ENCODE measurements around the gene VSTM2B.

Gene VSTM2B

DNA sequence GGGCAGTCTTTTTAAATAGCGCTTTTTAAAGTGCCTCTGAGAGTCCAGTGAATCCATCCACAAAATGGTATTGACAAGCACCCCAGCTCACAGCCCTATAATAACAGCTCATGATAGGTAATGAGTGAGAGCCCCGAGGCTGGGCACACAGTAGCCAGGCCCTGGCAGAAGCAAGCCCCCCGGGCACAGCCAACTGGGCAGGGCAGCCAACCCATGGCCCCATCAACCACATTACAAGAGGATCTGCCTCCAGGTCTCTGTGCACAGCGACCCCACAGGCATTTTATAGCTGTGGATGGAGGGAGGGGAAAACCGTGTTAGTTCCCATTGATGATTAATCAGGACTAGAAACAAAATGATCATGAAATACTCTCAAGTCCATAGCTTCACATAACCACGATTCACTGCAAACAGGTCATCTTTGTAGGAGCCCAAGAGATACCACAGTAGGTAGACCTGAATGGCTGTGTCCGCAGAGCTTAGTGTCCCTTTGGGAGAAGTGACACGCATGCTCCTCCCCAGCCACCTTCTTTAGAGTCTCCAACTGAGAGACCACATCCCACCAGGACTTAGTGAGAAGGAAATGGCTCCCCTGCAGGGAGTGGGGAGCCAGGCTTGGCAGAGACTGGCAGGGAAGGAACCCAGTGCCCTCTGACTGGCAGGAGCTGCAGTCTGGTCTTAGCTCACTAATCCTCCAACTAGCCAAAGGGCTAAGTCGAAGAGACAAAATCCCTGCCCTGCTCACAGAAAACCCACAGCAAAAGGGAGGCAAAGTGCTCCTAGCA, 4.3 kb upstream of the VSTM2B start:
- Histone ChIP-seq H3K27me3 (ENCODE audit: control insufficient read depth in 1 of 2, insufficient read depth in 1 of 2, low read length in 2 of 2) (peaks cover 31 to 51% of the 10 kb centered on the region in 2 experiments), H2BK15ac (ENCODE audit: low read depth, poor library complexity, severe bottlenecking) (no peak overlapping the region)

DNA sequence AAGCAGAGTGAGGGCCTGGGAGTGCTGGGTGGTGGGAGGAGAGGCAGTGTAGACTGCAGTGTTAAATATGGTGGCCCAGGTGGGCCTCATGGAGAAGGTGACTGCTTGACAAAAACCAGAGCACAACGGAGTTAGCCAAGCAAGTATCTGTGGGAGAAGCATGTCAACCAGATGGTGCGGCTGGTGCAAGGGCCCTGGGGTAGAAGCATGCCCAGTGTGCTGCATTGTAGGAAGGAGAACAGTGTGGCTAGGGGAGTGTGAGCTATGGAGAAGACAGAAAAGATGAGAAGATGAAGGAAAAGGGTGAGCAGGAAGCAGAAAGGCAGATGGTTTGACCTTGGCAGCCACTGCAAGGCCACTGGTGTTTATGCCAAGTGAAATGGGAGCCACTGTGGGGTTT, 2.2 kb upstream of the VSTM2B start:
- DNase-seq = no peak
- Histone ChIP-seq H2AFZ (ENCODE audit: low read depth, low read length) (no peak overlapping the region), H3K23ac (ENCODE audit: low read length in 2 of 2) (no peak overlapping the region), H2BK12ac (ENCODE audit: low read length in 2 of 2) (no peak overlapping the region), H3K14ac (ENCODE audit: low read length in 2 of 2) (no peak overlapping the region), H4K8ac (ENCODE audit: low read length) (no peak overlapping the region), H3K9me3 (ENCODE audit: control insufficient read depth, low read length) (no peaks in the 10 kb centered on the region), H3K36me3 (ENCODE audit: control insufficient read depth in 1 of 2, insufficient read depth in 2 of 2, low read depth in 1 of 2, low read length in 2 of 2) (no peaks in the 10 kb centered on the region), H3K27ac (ENCODE audit: low read length, poor library complexity, severe bottlenecking) (no peak overlapping the region), H2BK5ac (ENCODE audit: low read depth, low read length, poor library complexity, severe bottlenecking) (no peak overlapping the region), H3K4me2 (ENCODE audit: low read length, poor library complexity, severe bottlenecking) (no peak overlapping the region), H2BK120ac (ENCODE audit: low read depth, low read length) (no peak overlapping the region), H3K79me1 (replicated peaks; ENCODE audit: low read length, poor library complexity, severe bottlenecking) (no peaks in the 10 kb centered on the region), H3K27me3 (ENCODE audit: control insufficient read depth in 1 of 2, insufficient read depth in 1 of 2, low read length in 2 of 2) (peaks cover 50 to 71% of the 10 kb centered on the region in 2 experiments), H3K4me1 (ENCODE audit: control insufficient read depth, insufficient read depth, low read depth, low read length) (peaks cover 35% of the 10 kb centered on the region), H3K18ac (ENCODE audit: low read depth in 1 of 2, low read length in 2 of 2) (no peak overlapping the region), H2BK15ac (ENCODE audit: low read depth, poor library complexity, severe bottlenecking) (no peak overlapping the region), H4K91ac (ENCODE audit: low read length) (no peak overlapping the region), H3K4ac (ENCODE audit: low read depth in 1 of 2, low read length in 2 of 2) (no peak overlapping the region), H3K4me3 (ENCODE audit: insufficient read depth in 1 of 2, low read depth in 1 of 2, low read length in 2 of 2) (no peak overlapping the region), H3K9ac (ENCODE audit: low read length) (no peak overlapping the region), H2AK5ac (ENCODE audit: low read length, severe bottlenecking) (no peak overlapping the region)
- 75% methylated on average over 2 of the region's 2 CpGs for WGBS

More for the DNA sequence above, 4.3 kb upstream of the VSTM2B start:
- Histone ChIP-seq H3K36me3 (ENCODE audit: control insufficient read depth in 1 of 2, insufficient read depth in 2 of 2, low read depth in 1 of 2, low read length in 2 of 2) (no peaks in the 10 kb centered on the region), H4K8ac (ENCODE audit: low read length) (no peak overlapping the region), H3K9ac (ENCODE audit: low read length) (no peak overlapping the region), H3K4me1 (ENCODE audit: control insufficient read depth, insufficient read depth, low read depth, low read length) (peaks cover 18% of the 10 kb centered on the region), H2BK120ac (ENCODE audit: low read depth, low read length) (no peak overlapping the region), H3K4me2 (ENCODE audit: low read length, poor library complexity, severe bottlenecking) (no peak overlapping the region), H2AK5ac (ENCODE audit: low read length, severe bottlenecking) (no peak overlapping the region), H3K4ac (ENCODE audit: low read depth in 1 of 2, low read length in 2 of 2) (no peak overlapping the region), H2BK12ac (ENCODE audit: low read length in 2 of 2) (no peak overlapping the region), H3K14ac (ENCODE audit: low read length in 2 of 2) (no peak overlapping the region), H2AFZ (ENCODE audit: low read depth, low read length) (no peak overlapping the region), H3K79me1 (replicated peaks; ENCODE audit: low read length, poor library complexity, severe bottlenecking) (no peaks in the 10 kb centered on the region), H3K4me3 (ENCODE audit: insufficient read depth in 1 of 2, low read depth in 1 of 2, low read length in 2 of 2) (no peak overlapping the region), H2BK5ac (ENCODE audit: low read depth, low read length, poor library complexity, severe bottlenecking) (no peak overlapping the region), H3K27ac (ENCODE audit: low read length, poor library complexity, severe bottlenecking) (no peak overlapping the region), H3K23ac (ENCODE audit: low read length in 2 of 2) (no peak overlapping the region), H4K91ac (ENCODE audit: low read length) (no peak overlapping the region), H3K9me3 (ENCODE audit: control insufficient read depth, low read length) (no peaks in the 10 kb centered on the region), H3K18ac (ENCODE audit: low read depth in 1 of 2, low read length in 2 of 2) (no peak overlapping the region)
- DNase-seq = no peak
- 60% methylated on average over 7 of the region's 9 CpGs for WGBS

GRCh38 chr19:29524201-29524911, 1.4 kb upstream of the VSTM2B start:
- no peak overlapping the region for H3K27ac ChIP-seq (ENCODE audit: low read length, poor library complexity, severe bottlenecking)
- WGBS = 4% methylated on average over 14 of the region's 14 CpGs

More at GRCh38 chr19:29524201-29524911, 1.4 kb upstream of the VSTM2B start:
- Histone ChIP-seq H3K79me1 (replicated peaks; ENCODE audit: low read length, poor library complexity, severe bottlenecking) (no peaks in the 10 kb centered on the region), H3K23ac (ENCODE audit: low read length in 2 of 2) (no peak overlapping the region), H4K8ac (ENCODE audit: low read length) (no peak overlapping the region), H2AFZ (ENCODE audit: low read depth, low read length) (no peak overlapping the region), H3K4me2 (ENCODE audit: low read length, poor library complexity, severe bottlenecking) (no peak overlapping the region), H2BK12ac (ENCODE audit: low read length in 2 of 2) (no peak overlapping the region), H3K4me1 (ENCODE audit: control insufficient read depth, insufficient read depth, low read depth, low read length) (peaks cover 37% of the 10 kb centered on the region), H3K36me3 (ENCODE audit: control insufficient read depth in 1 of 2, insufficient read depth in 2 of 2, low read depth in 1 of 2, low read length in 2 of 2) (no peaks in the 10 kb centered on the region), H3K9ac (ENCODE audit: low read length) (no peak overlapping the region), H3K18ac (ENCODE audit: low read depth in 1 of 2, low read length in 2 of 2) (no peak overlapping the region), H3K4me3 (ENCODE audit: insufficient read depth in 1 of 2, low read depth in 1 of 2, low read length in 2 of 2) (no peak overlapping the region), H2BK5ac (ENCODE audit: low read depth, low read length, poor library complexity, severe bottlenecking) (no peak overlapping the region), H3K27me3 (ENCODE audit: control insufficient read depth in 1 of 2, insufficient read depth in 1 of 2, low read length in 2 of 2) (peaks cover 58 to 72% of the 10 kb centered on the region in 2 experiments), H2AK5ac (ENCODE audit: low read length, severe bottlenecking) (no peak overlapping the region), H2BK15ac (ENCODE audit: low read depth, poor library complexity, severe bottlenecking) (no peak overlapping the region), H3K9me3 (ENCODE audit: control insufficient read depth, low read length) (no peaks in the 10 kb centered on the region), H2BK120ac (ENCODE audit: low read depth, low read length) (no peak overlapping the region), H3K14ac (ENCODE audit: low read length in 2 of 2) (no peak overlapping the region), H3K4ac (ENCODE audit: low read depth in 1 of 2, low read length in 2 of 2) (no peak overlapping the region), H4K91ac (ENCODE audit: low read length) (no peak overlapping the region)
- DNase-seq = no peak
